Ureter (tissue), 1 donor: ENCODE results near the gene GNA12. TPM values are rescaled to one million over a fixed set of nuclear protein-coding genes. Genes with fewer than 3 reads are reported as not detected.

ENCODE experiments used
- total RNA-seq: library from RNA; stranded (reverse); gene quantifications from one replicate; pipeline ENCODE4 v1.2.4, GENCODE V29; 2023
- donor health status: DM: yes; HTN: yes; CAD: no.

Gene GNA12
- total RNA-seq, 1 donor from 2014 or later = 41.8 TPM

Other genes with a start within 250 kb of the GNA12 start
- gene TTYH3, start 212.3 kb downstream of the GNA12 start, total RNA-seq = 32.3 TPM
- 0.23 TPM for gene AMZ1, start 156.1 kb downstream of the GNA12 start, total RNA-seq
- 52.3 TPM for gene CARD11, start 199.6 kb upstream of the GNA12 start, total RNA-seq